ENCODE measurements around the gene RNASE11. TPM values are rescaled to one million over a fixed set of nuclear protein-coding genes. Genes with fewer than 3 reads are reported as not detected.
A peak's percentile ranks its signal among the peaks of the same experiment; 100 is the strongest.
"Not testable (repeated sequence)": the region's sequence is repeated elsewhere in the genome, so short reads cannot be mapped to it uniquely, and the experiment has no call there.

Gene RNASE11
- total and polyA plus RNA-seq, 7 donors, result not detected

- no peak for DNase-seq
- H3K4me3 ChIP-seq, result peak overlapping the region in 3 of 4 donors; percentile 8 to 31 (median 15)
- intact Hi-C loops (cut with DNase I), result no loop called here
- H3K4me1 ChIP-seq, result peaks cover 0 to 36% (median 31%) of the 10 kb centered on the region in 4 donors
- H3K27ac ChIP-seq, result no peak overlapping the region
- no peaks in the 10 kb centered on the region for H3K36me3 ChIP-seq
- H3K27me3 ChIP-seq, result peaks cover 0 to 7% (median 0%) of the 10 kb centered on the region in 3 donors
- 28 to 76% methylated on average over 12 of the region's 12 CpGs for WGBS, 2 donors
- TF ChIP-seq POLR2AphosphoS5 (IDR thresholded peaks at IDR 0.05) (no peak), POLR2A (IDR thresholded peaks at IDR 0.05) (no peak), EP300 (IDR thresholded peaks at IDR 0.05) (no peak)
- H3K9me3 ChIP-seq, result no peaks in the 10 kb centered on the region
These were observed 38.5 kb upstream of the RNASE11 start for GRCh38 chr14:20626274-20626673.

GRCh38 chr14:20624495-20625070, 36.8 kb upstream of the RNASE11 start:
- TF ChIP-seq POLR2A (IDR thresholded peaks at IDR 0.05) (no peak), CTCF (IDR thresholded peaks at IDR 0.05) (no peak), POLR2AphosphoS5 (IDR thresholded peaks at IDR 0.05) (no peak), EP300 (IDR thresholded peaks at IDR 0.05) (no peak)
- Histone ChIP-seq H3K27ac (no peak overlapping the region), H3K4me1 (peaks cover 0 to 26% (median 22%) of the 10 kb centered on the region in 4 donors), H3K27me3 (peaks cover 0 to 7% (median 0%) of the 10 kb centered on the region in 3 donors), H3K4me3 (peak overlapping the region in 3 of 4 donors; percentile 19 to 31 (median 22)), H3K9me3 (no peaks in the 10 kb centered on the region), H3K36me3 (no peaks in the 10 kb centered on the region)
- intact Hi-C loops (cut with DNase I), result no loop called here
- peak; percentile 81 for DNase-seq
- 4 to 5% methylated on average over 22 of the region's 22 CpGs for WGBS, 2 donors

- peaks cover 0 to 26% (median 22%) of the 10 kb centered on the region in 4 donors for H3K4me1 ChIP-seq
- intact Hi-C loops (cut with DNase I), result no loop called here
These were observed 36.0 kb upstream of the RNASE11 start for GRCh38 chr14:20623798-20624197.

DNA sequence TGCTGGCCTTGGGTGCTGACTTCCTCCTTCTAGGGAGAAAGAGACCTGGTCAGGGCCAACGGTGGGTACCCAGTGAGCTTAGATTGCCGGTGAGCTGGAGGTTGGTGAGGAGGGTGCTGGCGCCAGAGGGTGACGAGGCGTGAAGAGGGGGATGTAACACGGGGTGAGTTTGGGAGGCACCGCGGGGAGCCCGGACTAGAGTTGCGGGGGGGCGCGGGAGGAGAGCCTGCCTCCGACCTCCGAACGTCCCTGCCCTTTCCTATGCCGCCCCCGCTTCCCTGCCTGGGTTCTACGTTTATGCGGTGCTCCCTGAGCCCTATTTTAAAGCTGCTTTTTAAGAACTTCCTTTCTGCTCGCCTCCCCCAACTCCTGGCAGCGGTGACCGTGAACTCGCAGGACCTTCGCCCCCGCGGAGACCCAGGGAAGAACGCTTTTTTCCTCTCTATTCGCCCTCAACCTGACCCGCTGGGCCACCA, 35.1 kb upstream of the RNASE11 start:
- Histone ChIP-seq H3K4me3 (no peak overlapping the region), H3K36me3 (no peaks in the 10 kb centered on the region), H3K4me1 (peaks cover 0 to 26% (median 22%) of the 10 kb centered on the region in 4 donors), H3K27me3 (peaks cover 0 to 7% (median 0%) of the 10 kb centered on the region in 3 donors), H3K27ac (no peak overlapping the region), H3K9me3 (no peaks in the 10 kb centered on the region)
- intact Hi-C loops (cut with DNase I), result no loop called here
- TF ChIP-seq CTCF (IDR thresholded peaks at IDR 0.05) (no peak), POLR2A (IDR thresholded peaks at IDR 0.05) (no peak), POLR2AphosphoS5 (IDR thresholded peaks at IDR 0.05) (no peak), EP300 (IDR thresholded peaks at IDR 0.05) (no peak)
- DNase-seq, result no peak
- 31 to 83% methylated on average over 29 of the region's 29 CpGs for WGBS, 2 donors

More at GRCh38 chr14:20623798-20624197, 36.0 kb upstream of the RNASE11 start:
- H3K4me3 ChIP-seq, result no peak overlapping the region
- 51 to 83% methylated on average over 15 of the region's 15 CpGs for WGBS, 2 donors
- peaks cover 0 to 7% (median 0%) of the 10 kb centered on the region in 3 donors for H3K27me3 ChIP-seq
- H3K27ac ChIP-seq, result no peak overlapping the region
- TF ChIP-seq CTCF (IDR thresholded peaks at IDR 0.05) (no peak), POLR2AphosphoS5 (IDR thresholded peaks at IDR 0.05) (no peak), POLR2A (IDR thresholded peaks at IDR 0.05) (no peak), EP300 (IDR thresholded peaks at IDR 0.05) (no peak)
- H3K36me3 ChIP-seq, result no peaks in the 10 kb centered on the region
- no peaks in the 10 kb centered on the region for H3K9me3 ChIP-seq
- DNase-seq, result no peak

DNA sequence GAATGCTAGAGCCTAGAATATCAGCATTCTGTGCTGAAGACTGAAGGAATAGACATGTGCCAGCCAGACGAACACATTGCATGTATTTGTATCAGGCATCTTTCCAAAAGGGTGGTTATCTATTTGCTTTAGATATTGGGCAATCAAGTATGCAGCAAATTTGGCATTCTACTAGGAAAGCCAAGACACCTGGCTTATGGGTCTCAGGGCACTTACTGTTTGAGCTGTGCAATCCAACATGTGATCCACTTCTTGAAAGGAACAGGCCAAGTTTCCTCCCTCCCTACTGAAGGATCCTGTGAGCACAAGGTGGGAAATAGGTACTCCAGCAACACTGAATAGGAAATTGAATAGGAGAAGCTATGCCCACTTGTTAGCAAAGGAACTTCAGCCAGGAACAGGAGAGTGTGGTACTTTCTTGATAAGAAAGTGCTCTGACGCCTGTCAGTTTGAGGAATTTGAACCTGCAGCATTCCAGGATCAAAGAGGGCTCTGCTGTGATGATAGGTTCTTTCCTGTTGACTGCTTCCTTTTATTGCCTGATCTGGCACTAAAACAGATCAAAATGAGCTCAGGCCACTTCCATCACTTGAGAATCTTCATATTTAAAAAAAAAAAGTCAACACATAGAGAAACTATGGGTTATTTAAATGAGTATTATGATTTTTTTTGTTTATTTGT, 33.1 kb upstream of the RNASE11 start:
- peaks cover 0 to 14% (median 13%) of the 10 kb centered on the region in 4 donors for H3K4me1 ChIP-seq
- DNase-seq, result no peak
- intact Hi-C loops (cut with DNase I), result no loop called here
- no peaks in the 10 kb centered on the region for H3K36me3 ChIP-seq
- H3K9me3 ChIP-seq, result no peaks in the 10 kb centered on the region
- WGBS, 2 donors, result 14 to 66% methylated on average over 2 of the region's 2 CpGs
- H3K27ac ChIP-seq, result no peak overlapping the region
- H3K27me3 ChIP-seq, result peaks cover 0 to 7% (median 0%) of the 10 kb centered on the region in 3 donors
- no peak overlapping the region for H3K4me3 ChIP-seq
- TF ChIP-seq CTCF (IDR thresholded peaks at IDR 0.05) (no peak), POLR2A (IDR thresholded peaks at IDR 0.05) (no peak), POLR2AphosphoS5 (IDR thresholded peaks at IDR 0.05) (no peak), EP300 (IDR thresholded peaks at IDR 0.05) (no peak)

DNA sequence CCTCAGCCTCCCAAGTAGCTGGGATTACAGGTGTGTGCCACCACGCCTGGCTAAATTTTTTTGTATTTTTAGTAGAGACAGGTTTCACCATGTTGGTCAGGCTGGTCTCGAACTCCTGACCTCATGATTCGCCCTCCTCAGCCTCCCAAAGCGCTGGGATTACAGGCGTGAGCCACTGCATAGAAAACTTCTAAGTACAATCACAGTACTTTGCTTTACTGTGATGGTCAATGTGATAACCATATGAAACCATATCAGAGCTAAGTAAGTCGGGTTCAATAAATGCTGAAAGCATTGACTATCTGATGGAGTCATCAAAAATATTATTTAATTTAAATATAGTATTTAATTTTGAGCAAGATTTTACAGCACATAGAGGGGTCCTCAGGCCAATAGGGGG, 31.9 kb upstream of the RNASE11 start:
- not testable (repeated sequence) for H3K4me1 ChIP-seq, H3K4me3 ChIP-seq, DNase-seq, H3K27me3 ChIP-seq, H3K9me3 ChIP-seq, H3K27ac ChIP-seq, H3K36me3 ChIP-seq
- intact Hi-C loops (cut with DNase I), result loop anchor here (10.0 kb wide), 1 partner anchor 475 kb away; the partner anchor contains the start of gene ZNF219
- 92 to 94% methylated on average over 6 of the region's 6 CpGs for WGBS, 2 donors
